ENCODE measurements around the gene GOLGA3. TPM values are rescaled to one million over a fixed set of nuclear protein-coding genes. Genes with fewer than 3 reads are reported as not detected.
"Not testable (repeated sequence)": the region's sequence is repeated elsewhere in the genome, so short reads cannot be mapped to it uniquely, and the experiment has no call there.

The GOLGA3 gene
- polyA plus RNA-seq, 1 experiment, result 22.6 TPM

DNA sequence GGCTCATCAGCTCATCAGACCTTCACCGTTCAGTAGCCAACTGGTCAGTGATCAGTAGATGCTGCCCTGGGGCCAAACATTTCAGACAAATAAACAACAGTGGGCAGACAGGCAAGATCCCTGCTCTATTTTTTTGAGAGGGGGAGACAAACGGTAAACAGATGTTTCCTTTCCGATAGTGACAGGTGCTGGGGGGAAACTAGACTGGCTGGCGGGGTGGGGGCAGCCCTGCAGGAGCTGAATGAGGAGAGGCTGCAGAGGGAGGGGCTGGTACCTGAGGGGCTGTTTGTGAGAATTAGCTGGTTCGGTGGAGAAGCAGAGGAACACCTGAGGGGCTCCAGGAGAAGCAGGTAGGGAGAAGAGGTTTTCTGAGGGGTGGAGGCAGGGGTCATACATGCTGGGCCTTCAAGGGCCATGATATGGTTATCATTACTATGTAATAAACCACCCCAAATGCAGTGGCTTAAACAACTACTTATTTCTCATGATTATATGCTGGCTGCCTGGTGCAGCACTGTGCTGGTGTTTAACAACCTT lies 8.2 kb upstream of the GOLGA3 start:
- no peak for DNase-seq (ENCODE audit: low read depth, low spot score)
- TF ChIP-seq, protein P1, sequence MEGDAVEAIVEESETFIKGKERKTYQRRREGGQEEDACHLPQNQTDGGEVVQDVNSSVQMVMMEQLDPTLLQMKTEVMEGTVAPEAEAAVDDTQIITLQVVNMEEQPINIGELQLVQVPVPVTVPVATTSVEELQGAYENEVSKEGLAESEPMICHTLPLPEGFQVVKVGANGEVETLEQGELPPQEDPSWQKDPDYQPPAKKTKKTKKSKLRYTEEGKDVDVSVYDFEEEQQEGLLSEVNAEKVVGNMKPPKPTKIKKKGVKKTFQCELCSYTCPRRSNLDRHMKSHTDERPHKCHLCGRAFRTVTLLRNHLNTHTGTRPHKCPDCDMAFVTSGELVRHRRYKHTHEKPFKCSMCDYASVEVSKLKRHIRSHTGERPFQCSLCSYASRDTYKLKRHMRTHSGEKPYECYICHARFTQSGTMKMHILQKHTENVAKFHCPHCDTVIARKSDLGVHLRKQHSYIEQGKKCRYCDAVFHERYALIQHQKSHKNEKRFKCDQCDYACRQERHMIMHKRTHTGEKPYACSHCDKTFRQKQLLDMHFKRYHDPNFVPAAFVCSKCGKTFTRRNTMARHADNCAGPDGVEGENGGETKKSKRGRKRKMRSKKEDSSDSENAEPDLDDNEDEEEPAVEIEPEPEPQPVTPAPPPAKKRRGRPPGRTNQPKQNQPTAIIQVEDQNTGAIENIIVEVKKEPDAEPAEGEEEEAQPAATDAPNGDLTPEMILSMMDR (IDR thresholded peaks at IDR 0.05; ENCODE audit: low read depth, low read length), result no peak
- Histone ChIP-seq H3K4me3 (ENCODE audit: low read depth, low read length) (no peak overlapping the region), H3K27me3 (ENCODE audit: control insufficient read depth, insufficient read depth, low read length) (no peaks in the 10 kb centered on the region), H3K27ac (ENCODE audit: low read depth, low read length) (no peak overlapping the region), H3K9me3 (ENCODE audit: control insufficient read depth, insufficient read depth, low read length) (no peaks in the 10 kb centered on the region)
- POLR2A ChIA-PET, result interaction anchor here (2.3 kb wide), 1 partner anchor 8 kb away, joined by 9 read pairs; the partner anchor contains the start of gene GOLGA3
- CTCF ChIA-PET, result no interaction called here

DNA sequence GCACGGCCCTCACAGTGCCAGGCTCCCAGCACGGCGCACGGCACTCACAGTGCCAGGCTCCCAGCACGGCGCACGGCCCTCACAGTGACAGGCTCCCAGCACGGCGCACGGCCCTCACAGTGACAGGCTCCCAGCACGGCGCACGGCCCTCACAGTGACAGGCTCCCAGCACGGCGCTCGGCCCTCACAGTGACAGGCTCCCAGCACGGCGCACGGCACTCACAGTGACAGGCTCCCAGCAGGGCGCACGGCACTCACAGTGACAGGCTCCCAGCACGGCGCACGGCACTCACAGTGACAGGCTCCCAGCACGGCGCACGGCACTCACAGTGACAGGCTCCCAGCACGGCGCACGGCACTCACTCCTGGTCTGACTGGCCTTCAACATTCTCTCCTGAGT lies 7.6 kb upstream of the GOLGA3 start:
- H3K27me3 ChIP-seq (ENCODE audit: control insufficient read depth, insufficient read depth, low read length); POLR2A ChIA-PET; DNase-seq (ENCODE audit: low read depth, low spot score); CTCF ChIA-PET; H3K4me3 ChIP-seq (ENCODE audit: low read depth, low read length); H3K9me3 ChIP-seq (ENCODE audit: control insufficient read depth, insufficient read depth, low read length); H3K27ac ChIP-seq (ENCODE audit: low read depth, low read length): not testable (repeated sequence)

DNA sequence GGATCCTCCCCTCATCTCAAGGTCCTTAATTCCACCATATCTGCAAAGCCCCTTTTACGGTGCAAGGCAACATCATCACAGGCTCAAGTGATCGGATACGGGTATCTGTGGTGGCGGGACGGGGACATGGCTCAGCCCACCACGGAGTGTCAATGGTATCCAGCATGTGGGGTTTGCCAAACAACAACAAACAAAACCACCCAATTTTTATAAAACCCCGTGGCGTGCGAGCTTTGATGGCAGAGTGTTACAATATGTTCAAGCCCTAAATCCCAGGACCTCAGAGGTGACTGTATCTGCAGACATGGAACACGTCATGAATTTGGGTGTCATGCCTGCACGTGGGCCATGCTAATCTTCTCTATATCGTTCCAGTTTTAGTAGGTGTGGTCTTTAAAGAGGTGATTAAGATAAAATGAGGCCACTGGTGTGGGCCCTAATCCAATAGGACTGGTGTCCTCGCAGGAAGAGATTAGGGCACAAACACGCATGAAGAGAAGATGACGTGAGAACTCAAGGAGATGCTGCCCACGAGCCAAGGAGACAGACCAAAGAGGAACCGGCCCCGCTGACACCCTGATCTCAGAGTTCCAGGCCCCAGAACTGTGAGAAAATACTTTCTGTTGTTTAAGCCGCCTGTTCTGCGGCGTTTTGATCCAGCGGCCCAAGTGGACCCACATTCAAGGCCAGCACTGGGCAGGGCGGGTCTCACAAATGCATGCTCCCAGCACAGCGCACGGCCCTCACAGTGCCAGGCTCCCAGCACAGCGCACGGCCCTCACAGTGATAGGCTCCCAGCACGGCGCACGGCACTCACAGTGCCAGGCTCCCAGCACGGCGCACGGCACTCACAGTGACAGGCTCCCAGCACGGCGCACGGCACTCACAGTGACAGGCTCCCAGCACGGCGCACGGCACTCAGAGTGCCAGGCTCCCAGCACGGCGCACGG lies 6.7 kb upstream of the GOLGA3 start:
- DNase-seq (ENCODE audit: low read depth, low spot score), result no peak
- ChIA-PET POLR2A (no interaction called here), CTCF (no interaction called here)
- TF ChIP-seq, protein P1 (IDR thresholded peaks at IDR 0.05; ENCODE audit: low read depth, low read length), result no peak
- H3K4me3 ChIP-seq (ENCODE audit: low read depth, low read length), result no peak overlapping the region
- H3K27ac ChIP-seq (ENCODE audit: low read depth, low read length), result no peak overlapping the region
- H3K27me3 ChIP-seq (ENCODE audit: control insufficient read depth, insufficient read depth, low read length), result no peaks in the 10 kb centered on the region
- no peaks in the 10 kb centered on the region for H3K9me3 ChIP-seq (ENCODE audit: control insufficient read depth, insufficient read depth, low read length)

DNA sequence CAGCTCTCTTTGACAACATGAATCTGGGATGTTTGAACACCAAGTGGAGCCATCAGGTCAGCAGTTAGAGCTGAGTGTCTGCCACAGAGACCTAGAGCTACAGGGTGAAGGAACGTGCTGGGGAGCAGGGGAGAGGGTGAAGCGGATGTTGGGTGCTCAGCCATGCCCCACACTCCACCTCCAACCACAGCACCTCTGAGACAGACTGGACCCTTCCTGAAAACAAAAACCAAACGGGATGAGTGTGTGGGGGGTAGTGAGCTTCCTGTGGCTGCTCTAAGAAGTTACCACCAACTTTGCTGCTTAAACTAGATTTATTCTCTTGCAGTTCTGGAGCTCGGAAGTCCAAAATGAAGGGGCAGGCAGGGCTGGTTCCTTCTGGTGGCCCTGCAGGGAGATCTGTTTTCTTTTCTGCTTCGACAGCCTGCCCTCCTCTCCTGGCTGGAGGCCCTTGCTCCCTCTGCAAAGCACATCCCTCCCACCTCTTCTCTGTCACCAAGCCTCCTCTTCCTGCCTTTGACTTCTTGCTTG lies 5.6 kb upstream of the GOLGA3 start:
- TF ChIP-seq, protein P1 (IDR thresholded peaks at IDR 0.05; ENCODE audit: low read depth, low read length), result no peak
- Histone ChIP-seq H3K27me3 (ENCODE audit: control insufficient read depth, insufficient read depth, low read length) (no peaks in the 10 kb centered on the region), H3K4me3 (ENCODE audit: low read depth, low read length) (no peak overlapping the region), H3K9me3 (ENCODE audit: control insufficient read depth, insufficient read depth, low read length) (no peaks in the 10 kb centered on the region; the same call in 1 of the 2 replicates), H3K27ac (ENCODE audit: low read depth, low read length) (no peak overlapping the region)
- DNase-seq (ENCODE audit: low read depth, low spot score), result no peak
- ChIA-PET POLR2A (interaction anchor here (0.5 kb wide), 1 partner anchor 8 kb away, joined by 3 read pairs; no protein-coding TSS in a partner anchor), CTCF (no interaction called here)

- POLR2A ChIA-PET, result no interaction called here
- TF ChIP-seq, protein P1 (IDR thresholded peaks at IDR 0.05; ENCODE audit: low read depth, low read length), result no peak
- Histone ChIP-seq H3K9me3 (ENCODE audit: control insufficient read depth, insufficient read depth, low read length) (no peaks in the 10 kb centered on the region; the same call in 1 of the 2 replicates), H3K27ac (ENCODE audit: low read depth, low read length) (no peak overlapping the region), H3K27me3 (ENCODE audit: control insufficient read depth, insufficient read depth, low read length) (no peaks in the 10 kb centered on the region), H3K4me3 (ENCODE audit: low read depth, low read length) (no peak overlapping the region)
- CTCF ChIA-PET, result no interaction called here
- no peak for DNase-seq (ENCODE audit: low read depth, low spot score)
Measured at GRCh38 chr12:132833341-132833740, 4.7 kb upstream of the GOLGA3 start.
